KMS-11 (cell line): Measurements from ENCODE around the gene RHCG.
A peak's percentile ranks its signal among the peaks of the same experiment; 100 is the strongest.

ENCODE experiments used
- H2AFZ ChIP-seq: fragments of 200-600 bp; sonication (generic); 2 replicates; pipeline ENCODE4 v1.6.1; 2016; ENCODE audit warnings: antibody characterized with exemption, mixed run types, low read depth
- H3K27ac ChIP-seq: fragments of 200-600 bp; sonication (generic); 2 replicates; pipeline ENCODE4 v1.6.1; 2016; ENCODE audit warnings: mild to moderate bottlenecking, mixed run types
- H3K27me3 ChIP-seq: fragments of 200-600 bp; sonication (generic); 2 replicates; pipeline ENCODE4 v1.6.1; 2017; ENCODE audit warnings: mild to moderate bottlenecking, low read depth, mixed run types, moderate library complexity; ENCODE audit not compliant: insufficient read depth
- H3K36me3 ChIP-seq: fragments of 200-600 bp; sonication (generic); 2 replicates; pipeline ENCODE4 v1.6.1; 2017; ENCODE audit warnings: mild to moderate bottlenecking, mixed run types; ENCODE audit not compliant: insufficient read depth
- H3K4me1 ChIP-seq: fragments of 200-600 bp; sonication (generic); 2 replicates; pipeline ENCODE4 v1.6.1; 2016; ENCODE audit warnings: mild to moderate bottlenecking, low read depth, mixed run types; ENCODE audit not compliant: poor library complexity, severe bottlenecking
- H3K4me2 ChIP-seq: fragments of 200-600 bp; sonication (generic); 2 replicates; pipeline ENCODE4 v1.7.0; 2016; ENCODE audit warnings: mild to moderate bottlenecking, mixed run types
- H3K4me3 ChIP-seq: fragments of 200-600 bp; sonication (generic); IDR thresholded peaks from 2 replicates; pipeline ENCODE4 v1.6.1; 2017; ENCODE audit warnings: low read depth, low read length, mixed read lengths; ENCODE audit not compliant: insufficient read depth
- H3K79me2 ChIP-seq: fragments of 200-600 bp; sonication (generic); 2 replicates; pipeline ENCODE4 v1.6.1; 2016; ENCODE audit warnings: low read depth, mixed run types; ENCODE audit not compliant: insufficient read depth
- H3K9ac ChIP-seq: fragments of 200-600 bp; sonication (generic); 2 replicates; pipeline ENCODE4 v1.6.1; 2016; ENCODE audit warnings: mild to moderate bottlenecking, mixed run types
- H4K20me1 ChIP-seq: fragments of 200-600 bp; sonication (generic); 2 replicates; pipeline ENCODE4 v1.6.1; 2016; ENCODE audit warnings: mild to moderate bottlenecking, mixed run types; ENCODE audit not compliant: insufficient read depth
- CTCF ChIP-seq: fragments of 200-600 bp; sonication (generic); conservative IDR thresholded peaks from 2 replicates; pipeline ENCODE4 v1.6.1; 2017; ENCODE audit warnings: low read depth, mild to moderate bottlenecking, antibody characterized with exemption, low read length, moderate library complexity, mixed read lengths

Gene RHCG

GRCh38 chr15:89430530-89431341 lies 65.6 kb downstream of the RHCG start:
- Histone ChIP-seq H3K36me3 (no peaks in the 10 kb centered on the region), H3K27me3 (peaks cover 24% of the 10 kb centered on the region), H3K4me1 (peaks cover 3% of the 10 kb centered on the region), H3K9ac (no peak overlapping the region), H3K79me2 (no peaks in the 10 kb centered on the region), H3K4me2 (peak overlapping the region; percentile 36; the same call in 1 of the 2 replicates), H2AFZ (peak overlapping the region; percentile 53; the same call in 1 of the 2 replicates), H3K4me3 (no peak overlapping the region), H4K20me1 (no peaks in the 10 kb centered on the region), H3K27ac (no peak overlapping the region)
- peak; percentile 87 for TF ChIP-seq CTCF

GRCh38 chr15:89429986-89430385 lies 66.4 kb downstream of the RHCG start:
- no peaks in the 10 kb centered on the region for H3K36me3 ChIP-seq
- H2AFZ ChIP-seq = no peak overlapping the region
- H3K4me3 ChIP-seq = no peak overlapping the region
- no peaks in the 10 kb centered on the region for H3K79me2 ChIP-seq
- H3K9ac ChIP-seq = no peak overlapping the region
- peak overlapping the region; percentile 36; the same call in 1 of the 2 replicates for H3K4me2 ChIP-seq
- H3K27ac ChIP-seq = no peak overlapping the region
- peaks cover 3% of the 10 kb centered on the region for H3K4me1 ChIP-seq
- no peak for TF ChIP-seq CTCF
- peaks cover 16% of the 10 kb centered on the region; the same call in 1 of the 2 replicates for H3K27me3 ChIP-seq
- H4K20me1 ChIP-seq = no peaks in the 10 kb centered on the region

- Histone ChIP-seq H3K4me1 (peaks cover 3% of the 10 kb centered on the region), H3K4me3 (no peak overlapping the region), H3K27me3 (peaks cover 8% of the 10 kb centered on the region; the same call in 1 of the 2 replicates), H3K79me2 (no peaks in the 10 kb centered on the region), H4K20me1 (no peaks in the 10 kb centered on the region), H3K36me3 (no peaks in the 10 kb centered on the region), H3K9ac (no peak overlapping the region), H3K4me2 (no peak overlapping the region), H2AFZ (no peak overlapping the region), H3K27ac (no peak overlapping the region)
- TF ChIP-seq CTCF = no peak
Measured at GRCh38 chr15:89429023-89429422, 67.4 kb downstream of the RHCG start.

GRCh38 chr15:89428246-89428645 lies 68.1 kb downstream of the RHCG start:
- no peak overlapping the region for H3K27ac ChIP-seq
- H3K4me2 ChIP-seq = no peak overlapping the region
- no peak overlapping the region for H2AFZ ChIP-seq
- H3K4me3 ChIP-seq = no peak overlapping the region
- peaks cover 8% of the 10 kb centered on the region; the same call in 1 of the 2 replicates for H3K27me3 ChIP-seq
- no peak for TF ChIP-seq CTCF
- H3K79me2 ChIP-seq = no peaks in the 10 kb centered on the region
- no peaks in the 10 kb centered on the region for H3K36me3 ChIP-seq
- no peaks in the 10 kb centered on the region for H4K20me1 ChIP-seq
- H3K4me1 ChIP-seq = peaks cover 3% of the 10 kb centered on the region
- no peak overlapping the region for H3K9ac ChIP-seq
